HEK293T (cell line): ENCODE data around the gene SPRR2B.
"Not testable (repeated sequence)": the region's sequence is repeated elsewhere in the genome, so short reads cannot be mapped to it uniquely, and the experiment has no call there.

Experiments used
- CTCF ChIA-PET: fragments of 350-600 bp; formaldehyde crosslinking; extraction: SDS; loops from one replicate; lab custom pipeline; 2021; ENCODE audit warnings: antibody characterized with exemption, inconsistent platforms; lab: Yijun Ruan, JAX
- POLR2A ChIA-PET: fragments of 350-600 bp; formaldehyde crosslinking; extraction: SDS; loops from one replicate; lab custom pipeline; 2020; ENCODE audit warnings: antibody characterized with exemption, inconsistent platforms; lab: Yijun Ruan, JAX
- DNase-seq: peaks from one replicate; pipeline ENCODE4 v3.0.0; 2012; ENCODE audit warnings: mixed read lengths; ENCODE audit errors: extremely low spot score
- ARNT ChIP-seq: fragments of 450-650 bp; IDR thresholded peaks from 2 replicates; pipeline ENCODE4 v1.6.1; 2017; ENCODE audit warnings: mild to moderate bottlenecking
- BHLHE40 ChIP-seq: fragments of 450-650 bp; IDR thresholded peaks from 2 replicates; pipeline ENCODE4 v1.6.1; 2016; ENCODE audit warnings: mild to moderate bottlenecking, moderate library complexity, borderline replicate concordance
- CTBP1 ChIP-seq: fragments of 450-650 bp; IDR thresholded peaks from 2 replicates; pipeline ENCODE4 v1.6.1; 2016; ENCODE audit warnings: borderline replicate concordance
- ELF4 ChIP-seq: fragments of 450-650 bp; IDR thresholded peaks from 2 replicates; pipeline ENCODE4 v1.6.1; 2017; ENCODE audit warnings: antibody characterized with exemption
- FOXA1 ChIP-seq: fragments of 450-650 bp; IDR thresholded peaks from 2 replicates; pipeline ENCODE4 v1.6.1; 2016; ENCODE audit warnings: mild to moderate bottlenecking
- FOXK2 ChIP-seq: fragments of 450-650 bp; IDR thresholded peaks from 2 replicates; pipeline ENCODE4 v1.6.1; 2016; ENCODE audit warnings: mild to moderate bottlenecking
- FOXM1 ChIP-seq: fragments of 450-650 bp; IDR thresholded peaks from 2 replicates; pipeline ENCODE4 v1.6.1; 2017; ENCODE audit warnings: mild to moderate bottlenecking, borderline replicate concordance
- HDGF ChIP-seq: fragments of 450-650 bp; IDR thresholded peaks from 2 replicates; pipeline ENCODE4 v1.6.1; 2017; ENCODE audit warnings: antibody characterized with exemption, borderline replicate concordance
- L3MBTL2 ChIP-seq: fragments of 450-650 bp; conservative IDR thresholded peaks from 2 replicates; pipeline ENCODE4 v1.6.1; 2016; ENCODE audit warnings: mild to moderate bottlenecking
- LEF1 ChIP-seq: fragments of 450-650 bp; IDR thresholded peaks from 2 replicates; pipeline ENCODE4 v1.6.1; 2017; ENCODE audit warnings: mild to moderate bottlenecking, borderline replicate concordance
- NFRKB ChIP-seq: fragments of 450-650 bp; IDR thresholded peaks from 2 replicates; pipeline ENCODE4 v1.6.1; 2016; ENCODE audit warnings: mild to moderate bottlenecking, moderate library complexity
- SP1 ChIP-seq: fragments of 450-650 bp; IDR thresholded peaks from 2 replicates; pipeline ENCODE4 v1.6.1; 2017
- SUZ12 ChIP-seq: fragments of 450-650 bp; IDR thresholded peaks from 2 replicates; pipeline ENCODE4 v1.6.1; 2016; ENCODE audit warnings: mild to moderate bottlenecking
- TARDBP ChIP-seq: fragments of 450-650 bp; IDR thresholded peaks from 2 replicates; pipeline ENCODE4 v1.6.1; 2016
- ZNF384 ChIP-seq: fragments of 450-650 bp; IDR thresholded peaks from 2 replicates; pipeline ENCODE4 v1.6.1; 2016
- TF ChIP-seq, protein P1 (sequence below): fragments of 450-650 bp; IDR thresholded peaks from 2 replicates; pipeline ENCODE4 v1.6.1; 2016

SPRR2B gene

DNA sequence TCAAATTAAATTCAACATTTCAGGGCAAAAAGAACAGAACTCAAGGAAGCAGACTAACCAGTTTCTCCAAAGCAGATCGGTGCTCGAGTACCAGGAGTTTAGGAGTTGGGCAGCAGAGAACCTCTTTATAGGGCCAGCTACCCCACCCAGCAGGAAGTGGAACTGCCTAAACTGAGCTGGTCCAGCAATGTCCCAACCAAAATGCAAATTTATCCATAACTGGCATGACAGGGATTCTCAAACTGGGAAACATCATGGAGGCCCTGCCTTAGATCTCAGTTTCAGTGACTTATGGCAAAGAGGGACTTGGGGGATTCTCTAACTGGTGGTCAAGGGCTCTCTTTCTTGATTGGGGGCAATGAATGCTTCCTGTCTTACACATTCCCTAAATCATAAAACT is at the start of gene SPRR2B:
SPRR2B (minus strand) TSS at position 101 of the 400 bp plus-strand sequence. CDS start 772 bp downstream, outside the sequence.
- TF ChIP-seq BHLHE40 = no peak
- no peak for TF ChIP-seq L3MBTL2
- TF ChIP-seq HDGF = no peak
- no peak for TF ChIP-seq ZNF384
- TF ChIP-seq NFRKB = no peak
- no peak for TF ChIP-seq CTBP1
- TF ChIP-seq ARNT = no peak
- TF ChIP-seq ELF4 = no peak
- TF ChIP-seq FOXA1 = no peak
- no peak for DNase-seq
- CTCF ChIA-PET = no interaction called here
- POLR2A ChIA-PET = no interaction called here

DNA sequence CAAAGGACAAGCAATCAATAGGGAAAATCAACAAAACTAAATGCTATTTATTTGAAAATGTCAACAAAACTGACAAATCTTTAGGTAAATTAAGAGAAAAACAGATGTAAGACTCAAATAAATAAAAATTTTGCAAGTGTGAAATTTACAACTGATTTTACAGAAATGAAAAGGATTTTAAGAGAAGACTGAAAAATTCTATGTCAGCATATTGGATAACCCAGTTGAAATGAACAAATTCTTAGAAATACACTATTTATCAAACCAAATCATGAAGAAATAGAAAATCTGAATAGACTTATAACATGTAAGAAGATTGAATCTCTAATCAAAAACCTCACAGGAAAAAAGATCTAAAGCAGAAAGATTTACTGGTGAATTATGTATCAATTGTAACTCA is 49.5 kb upstream of the SPRR2B start:
- no peak for DNase-seq
- TF ChIP-seq CTBP1 (no peak), L3MBTL2 (no peak), ZNF384 (no peak), NFRKB (no peak), BHLHE40 (no peak), FOXM1 (no peak), SP1 (no peak), FOXA1 (no peak), ELF4 (no peak), TARDBP (no peak), FOXK2 (no peak)
- TF ChIP-seq, protein P1, sequence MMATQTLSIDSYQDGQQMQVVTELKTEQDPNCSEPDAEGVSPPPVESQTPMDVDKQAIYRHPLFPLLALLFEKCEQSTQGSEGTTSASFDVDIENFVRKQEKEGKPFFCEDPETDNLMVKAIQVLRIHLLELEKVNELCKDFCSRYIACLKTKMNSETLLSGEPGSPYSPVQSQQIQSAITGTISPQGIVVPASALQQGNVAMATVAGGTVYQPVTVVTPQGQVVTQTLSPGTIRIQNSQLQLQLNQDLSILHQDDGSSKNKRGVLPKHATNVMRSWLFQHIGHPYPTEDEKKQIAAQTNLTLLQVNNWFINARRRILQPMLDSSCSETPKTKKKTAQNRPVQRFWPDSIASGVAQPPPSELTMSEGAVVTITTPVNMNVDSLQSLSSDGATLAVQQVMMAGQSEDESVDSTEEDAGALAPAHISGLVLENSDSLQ = no peak
- ChIA-PET CTCF (no interaction called here), POLR2A (no interaction called here)

DNA sequence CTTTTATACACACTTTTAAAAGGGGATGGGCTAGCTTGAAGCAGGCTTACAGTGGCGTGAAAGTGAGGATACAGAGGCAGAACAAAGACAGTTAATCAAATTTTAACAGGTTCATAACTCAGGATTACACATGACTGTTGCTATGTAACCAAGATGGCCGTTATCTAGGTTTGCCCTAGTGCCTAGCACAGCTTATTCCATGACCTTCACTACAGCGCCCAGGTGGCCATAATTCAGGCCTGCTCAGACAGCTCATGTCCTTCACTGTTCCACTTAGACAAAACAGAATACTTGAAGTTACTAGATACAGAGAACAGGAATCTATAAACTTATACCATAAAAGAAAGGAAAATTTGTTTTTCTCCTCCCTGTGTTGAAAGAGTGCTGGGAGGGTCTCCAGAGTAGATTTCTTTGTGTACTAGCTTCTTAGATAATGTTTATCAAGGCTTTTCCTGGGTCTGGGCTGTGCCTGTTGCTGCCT is 48.1 kb upstream of the SPRR2B start:
- ChIA-PET POLR2A (no interaction called here), CTCF (no interaction called here)
- TF ChIP-seq CTBP1 (no peak), LEF1 (no peak)
- no peak for DNase-seq

DNA sequence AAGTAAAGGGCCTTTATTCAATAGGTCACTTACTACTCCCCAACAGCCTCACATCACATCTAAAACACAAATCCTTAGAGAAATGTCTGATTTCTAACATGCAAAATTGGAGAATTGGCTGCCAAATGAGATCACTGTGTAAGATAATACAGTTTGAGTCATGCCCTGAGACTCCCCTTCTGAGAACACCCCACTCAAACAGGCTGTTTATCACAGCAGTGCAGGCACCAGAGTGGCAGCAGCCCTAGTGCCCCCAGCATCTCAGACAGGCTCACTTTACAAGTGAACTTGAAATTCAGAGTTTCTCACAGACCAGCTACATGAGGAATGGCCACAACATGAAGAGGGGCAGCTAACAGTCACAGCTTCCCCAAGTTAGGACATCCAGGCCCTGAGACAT is 43.9 kb upstream of the SPRR2B start:
- CTCF ChIA-PET = interaction anchor here (0.5 kb wide), 1 partner anchor 925 kb away, joined by 3 read pairs; no protein-coding TSS in a partner anchor
- POLR2A ChIA-PET, DNase-seq: not testable (repeated sequence)

DNA sequence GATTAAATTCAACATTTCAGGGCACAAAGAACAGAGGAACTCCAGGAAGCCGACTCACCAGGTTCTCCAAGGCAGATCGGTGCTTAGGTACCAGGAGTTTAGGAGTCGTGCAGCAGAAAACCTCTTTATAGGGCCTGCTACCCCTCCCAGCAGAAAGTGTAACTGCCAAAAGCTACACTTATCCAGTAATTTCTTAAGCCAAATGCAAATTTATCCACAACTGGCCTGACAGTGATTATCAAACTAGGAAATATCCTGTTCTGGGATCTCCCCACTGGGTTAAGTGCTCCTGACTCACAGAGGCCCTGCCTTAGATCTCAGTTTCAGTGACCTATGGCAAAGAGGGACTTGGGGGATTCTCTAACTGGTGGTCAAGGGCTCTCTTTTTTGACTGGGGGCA is 42.0 kb upstream of the SPRR2B start, which contains the start of gene SPRR2F:
SPRR2F (minus strand) TSS at position 101 of the 400 bp plus-strand sequence. CDS start 783 bp downstream, outside the sequence.
- ChIA-PET POLR2A (no interaction called here), CTCF (no interaction called here)
- no peak for DNase-seq
- TF ChIP-seq FOXK2 (no peak), ZNF384 (no peak), ARNT (no peak), FOXA1 (no peak), ELF4 (no peak), HDGF (no peak), SUZ12 (no peak), TARDBP (no peak)
- TF ChIP-seq, protein P1 = no peak

DNA sequence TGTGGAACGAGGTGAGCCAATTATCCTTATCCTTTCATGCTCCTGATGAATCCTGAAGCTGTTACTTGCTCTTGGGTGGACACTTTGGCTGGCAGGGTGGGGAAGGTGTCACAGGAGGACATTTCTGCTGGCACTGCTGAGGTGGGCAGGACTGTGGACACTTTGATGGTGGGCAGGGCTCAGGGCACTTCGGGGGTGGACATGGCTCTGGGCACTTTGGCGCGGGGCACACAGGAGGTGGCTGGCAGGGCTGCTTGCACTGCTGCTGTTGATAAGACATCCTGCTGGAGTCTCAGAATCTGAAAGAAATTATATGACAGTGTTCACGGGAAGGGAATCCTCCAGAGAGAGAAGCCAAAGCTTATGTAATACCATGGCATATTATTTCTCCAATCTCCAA is 41.0 kb upstream of the SPRR2B start:
- CTCF ChIA-PET, POLR2A ChIA-PET, DNase-seq: not testable (repeated sequence)

DNA sequence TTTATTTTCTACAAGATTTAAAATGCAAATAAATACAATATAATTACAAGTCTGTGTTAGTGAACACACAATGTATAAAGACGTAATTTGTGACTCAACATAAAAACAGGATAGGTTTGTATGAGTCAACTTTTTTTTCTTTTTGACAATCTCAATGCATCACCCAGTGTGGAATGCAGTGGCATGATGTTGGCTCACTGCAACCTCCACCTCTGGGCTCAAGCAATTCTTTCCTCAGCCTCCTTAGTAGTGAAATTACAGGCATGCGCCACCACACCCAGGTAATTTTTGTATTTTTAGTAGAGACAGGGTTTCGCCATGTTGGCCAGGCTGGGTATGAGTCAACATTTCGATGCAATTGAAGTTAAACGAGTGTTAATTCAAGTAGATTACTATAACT is 28.8 kb upstream of the SPRR2B start:
- POLR2A ChIA-PET = no interaction called here
- DNase-seq = no peak
- CTCF ChIA-PET = no interaction called here
- TF ChIP-seq ARNT (no peak), SUZ12 (no peak), TARDBP (no peak), HDGF (no peak), NFRKB (no peak), SP1 (no peak), FOXK2 (no peak), ELF4 (no peak)

DNA sequence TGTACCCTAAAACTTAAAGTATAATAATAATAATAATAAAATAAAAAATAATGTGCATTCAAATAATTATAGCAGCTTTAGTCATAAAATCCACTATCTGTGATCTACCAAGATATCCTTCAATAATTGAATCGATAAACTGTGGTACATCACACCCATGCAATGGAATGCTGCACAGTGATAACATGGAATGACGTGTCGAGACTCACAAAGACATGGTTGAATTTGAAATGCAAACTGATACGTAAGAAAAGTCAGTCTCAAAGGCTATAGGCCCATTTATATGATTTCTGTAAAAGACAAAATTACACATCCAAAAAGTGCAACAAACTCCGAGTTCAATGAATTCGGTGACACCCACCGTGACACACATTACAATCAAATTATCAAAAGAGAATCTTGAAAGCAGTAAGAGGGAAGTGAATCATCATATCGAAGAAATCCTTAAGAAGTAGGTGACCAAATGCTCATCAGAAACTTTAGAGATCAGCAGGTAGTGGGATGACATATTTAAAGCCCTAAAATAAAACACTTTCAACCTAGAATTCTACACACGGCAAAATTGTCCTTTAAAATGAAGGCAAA is 28.1 kb upstream of the SPRR2B start:
- POLR2A ChIA-PET = no interaction called here
- TF ChIP-seq, protein P1 = no peak
- TF ChIP-seq ARNT (no peak), FOXM1 (no peak), TARDBP (no peak), LEF1 (no peak), FOXA1 (no peak), L3MBTL2 (no peak), CTBP1 (no peak), SP1 (no peak), SUZ12 (no peak), ELF4 (no peak), BHLHE40 (no peak)
- CTCF ChIA-PET = no interaction called here
- DNase-seq = no peak
